ENCODE measurements around the gene CCL8.
A peak's percentile ranks its signal among the peaks of the same experiment; 100 is the strongest.
"Not testable (repeated sequence)": the region's sequence is repeated elsewhere in the genome, so short reads cannot be mapped to it uniquely, and the experiment has no call there.

The CCL8 gene

DNA sequence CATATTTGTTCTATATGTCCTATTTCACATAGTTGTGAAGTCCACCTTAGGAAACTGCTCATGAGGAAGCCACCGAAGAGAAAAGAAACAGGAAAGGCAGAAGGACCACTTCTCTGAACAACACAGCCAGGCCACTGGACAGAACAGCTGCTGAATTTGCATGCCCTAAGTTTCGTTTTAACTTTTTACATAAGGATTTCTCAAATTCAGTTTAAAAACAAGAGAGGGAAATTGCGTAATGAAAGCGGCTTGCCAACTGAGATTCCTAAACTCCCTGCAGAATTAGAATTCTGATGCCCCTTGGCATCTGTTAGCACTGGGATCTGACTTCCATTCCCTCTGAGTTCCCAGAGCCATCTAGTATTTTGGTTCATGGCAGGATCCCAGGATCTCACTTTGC is 5.0 kb upstream of the CCL8 start:
- peak; percentile 18 for DNase-seq (ENCODE audit: low spot score)

DNA sequence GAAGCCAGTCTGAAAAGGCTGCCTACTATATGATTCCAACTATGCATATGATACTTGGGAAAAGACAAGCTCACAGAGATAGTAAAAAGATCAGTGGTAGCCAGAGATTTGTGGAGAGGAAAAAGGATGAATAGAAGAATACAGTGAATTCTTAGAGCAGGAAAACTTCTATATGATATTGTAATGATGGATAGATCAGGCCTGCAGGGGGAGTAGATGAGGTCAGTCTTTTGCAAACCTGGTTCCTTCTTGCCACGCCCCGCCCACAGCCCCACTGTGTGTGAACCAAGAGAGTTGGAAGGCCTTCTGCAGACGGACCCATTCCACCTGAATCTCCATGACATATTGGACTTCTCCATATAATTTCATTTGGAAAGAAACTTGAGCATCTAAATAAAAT is 761 bp upstream of the CCL8 start:
- no peak for DNase-seq (ENCODE audit: low spot score)

DNA sequence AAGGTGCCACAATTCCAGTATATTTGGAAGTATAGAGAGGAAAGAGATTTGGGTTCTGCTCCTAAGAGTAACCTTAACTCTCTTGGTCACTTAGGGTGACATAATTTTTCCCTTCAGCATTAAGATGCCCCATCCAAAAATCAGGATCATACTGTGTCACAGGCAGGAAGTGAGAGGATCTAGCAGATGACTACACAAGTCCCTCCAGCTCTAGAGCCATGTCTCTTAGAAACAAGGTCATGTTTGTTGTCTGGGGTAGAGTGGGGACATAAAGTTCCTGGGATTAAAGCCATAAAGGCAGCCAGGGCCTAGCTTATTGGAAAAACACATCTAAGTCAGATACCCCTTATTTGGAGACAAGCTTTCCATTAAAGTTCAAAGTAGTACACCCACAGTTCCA is 2.7 kb downstream of the CCL8 start:
- DNase-seq (ENCODE audit: low spot score): no peak

DNA sequence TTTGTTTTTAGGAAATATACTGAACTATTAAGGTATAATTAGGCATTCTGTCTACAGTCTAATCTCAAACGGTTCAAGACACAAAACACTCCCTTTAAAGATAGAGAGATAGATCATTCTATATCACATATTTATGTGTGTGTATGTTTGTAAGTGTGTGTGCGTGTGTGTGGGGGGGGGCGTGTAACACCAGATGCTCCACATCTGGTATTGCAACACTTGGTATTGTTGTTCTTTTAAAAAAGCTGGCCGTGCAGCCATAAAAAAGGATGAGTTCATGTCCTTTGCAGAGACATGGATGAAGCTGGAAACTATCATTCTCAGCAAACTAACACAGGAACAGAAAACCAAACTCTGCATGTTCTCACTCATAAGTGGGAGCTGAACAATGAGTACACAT is 8.3 kb downstream of the CCL8 start:
- not testable (repeated sequence) for DNase-seq (ENCODE audit: low spot score)

DNA sequence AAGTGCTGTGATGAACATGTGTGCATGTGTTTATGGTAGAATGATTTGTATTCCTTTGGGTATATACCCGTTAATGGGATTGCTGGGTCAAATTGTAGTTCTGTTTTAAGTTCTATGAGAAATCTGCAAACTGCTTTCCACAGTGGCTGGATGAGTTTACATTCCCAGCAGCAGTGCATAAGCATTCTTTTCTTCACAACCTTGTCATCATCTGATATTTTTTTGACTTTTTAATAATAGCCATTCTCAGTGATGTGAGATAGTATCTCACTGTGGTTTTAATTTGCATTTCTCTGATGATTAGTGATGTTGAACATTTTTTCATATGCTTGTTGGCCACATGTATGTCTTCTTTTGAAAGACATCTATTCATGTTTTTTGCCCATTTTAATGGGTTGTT is 18.5 kb downstream of the CCL8 start:
- DNase-seq (ENCODE audit: low spot score): no peak

DNA sequence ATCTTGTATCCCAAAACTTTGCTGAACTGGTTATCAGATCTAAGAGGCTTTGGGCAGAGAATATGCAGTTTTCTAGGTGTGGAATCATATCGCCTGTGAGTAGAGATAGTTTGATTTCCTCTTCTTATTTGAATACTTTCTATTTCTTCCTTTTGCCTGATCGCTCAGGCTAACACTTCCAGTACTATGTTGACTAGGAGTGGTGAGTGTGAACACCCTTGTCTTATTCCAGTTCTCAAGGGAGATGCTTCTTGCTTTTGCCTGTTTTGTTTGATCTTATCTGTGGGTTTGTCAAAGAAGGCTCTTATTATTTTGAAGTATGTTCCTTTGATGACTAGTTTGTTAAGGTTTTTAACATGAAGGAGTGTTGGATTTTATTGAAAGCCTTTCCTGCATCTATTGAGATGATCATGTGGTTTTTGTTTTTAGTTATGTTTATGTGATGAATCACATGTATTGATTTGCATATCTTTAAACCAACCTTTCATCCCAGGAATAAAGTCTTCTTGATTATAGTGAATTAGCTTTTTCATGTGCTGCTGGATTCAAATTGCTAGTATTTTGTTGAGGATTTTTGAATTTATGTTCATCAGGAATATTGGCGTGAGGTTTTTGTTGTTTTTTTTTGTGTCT is 20.0 kb downstream of the CCL8 start:
- no peak for DNase-seq (ENCODE audit: low spot score)

DNA sequence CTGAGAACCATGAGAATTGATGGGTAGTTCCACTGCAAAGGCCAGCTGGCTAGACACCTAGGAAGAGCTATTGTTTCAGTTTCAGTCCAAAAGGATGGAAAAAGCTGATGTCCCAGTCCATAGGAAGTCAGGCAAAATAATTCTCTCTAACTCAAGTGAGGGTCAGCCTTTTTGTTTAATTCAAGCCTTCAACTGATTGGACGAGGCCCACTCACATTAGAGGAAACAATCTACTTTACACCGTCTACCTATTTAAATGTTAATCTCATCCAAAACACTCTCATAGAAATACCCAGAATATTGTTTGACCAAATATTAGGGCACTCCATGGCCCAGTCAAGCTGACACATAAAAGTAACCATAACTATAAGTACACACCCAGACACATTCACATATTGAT is 22.7 kb downstream of the CCL8 start:
- no peak for DNase-seq (ENCODE audit: low spot score)

DNA sequence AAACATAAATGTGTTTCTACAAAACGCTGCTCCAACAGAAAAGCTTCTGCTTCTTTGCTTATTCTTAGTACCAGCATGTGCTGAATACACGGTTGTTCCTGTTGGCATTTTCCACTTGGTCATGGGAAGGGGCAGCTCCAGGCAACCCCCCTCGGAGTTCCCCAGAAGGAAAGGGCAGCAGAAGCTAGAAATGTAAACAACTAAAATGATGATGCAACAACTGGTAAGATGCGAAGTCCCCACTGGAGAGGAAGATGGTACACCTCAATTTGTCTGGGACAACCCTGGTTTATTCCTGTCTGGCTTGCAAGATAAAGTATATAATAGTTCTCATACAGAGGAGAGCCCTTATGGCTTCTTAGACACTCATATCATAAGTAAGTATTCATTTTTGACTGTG is 27.8 kb downstream of the CCL8 start:
- DNase-seq (ENCODE audit: low spot score): no peak

DNA sequence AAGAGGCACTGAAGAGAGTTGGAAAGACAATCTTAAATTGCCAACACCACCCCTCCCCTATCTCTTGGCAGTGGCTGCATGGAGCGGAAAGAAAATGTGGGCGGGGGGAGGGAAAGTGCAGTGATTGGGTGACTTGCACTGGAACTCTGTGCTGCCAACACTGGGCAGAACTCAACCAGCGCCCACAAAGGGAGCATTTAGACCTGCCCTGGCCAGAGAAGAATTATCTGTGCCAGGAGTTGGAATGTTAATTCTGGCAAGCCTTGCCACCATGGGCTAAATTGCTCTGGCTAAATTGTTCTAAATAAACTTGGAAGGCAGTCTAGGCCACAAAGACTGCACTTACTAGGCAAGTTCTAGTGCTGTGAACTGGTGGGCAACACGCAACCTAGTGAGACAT is 30.5 kb downstream of the CCL8 start:
- DNase-seq (ENCODE audit: low spot score): no peak

DNA sequence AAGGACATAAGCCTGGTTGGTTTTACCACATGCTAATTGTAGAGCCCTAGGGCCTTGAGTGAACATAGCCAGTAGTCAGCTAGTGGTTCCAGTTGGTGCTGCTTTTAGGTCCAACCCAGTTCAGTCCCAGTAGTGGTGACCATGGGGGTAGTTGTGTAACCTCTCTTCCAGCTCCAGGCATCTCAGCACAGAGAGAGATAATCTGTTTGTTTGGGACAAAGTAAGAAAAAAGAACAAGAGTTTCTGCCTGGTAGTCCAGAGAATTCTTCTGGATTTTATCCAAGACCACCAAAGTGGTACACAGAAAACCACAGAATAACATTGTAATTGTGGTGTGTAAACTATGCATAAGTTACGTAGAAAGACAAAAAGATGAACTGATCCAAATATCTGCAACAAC is 31.9 kb downstream of the CCL8 start:
- no peak for DNase-seq (ENCODE audit: low spot score)

DNA sequence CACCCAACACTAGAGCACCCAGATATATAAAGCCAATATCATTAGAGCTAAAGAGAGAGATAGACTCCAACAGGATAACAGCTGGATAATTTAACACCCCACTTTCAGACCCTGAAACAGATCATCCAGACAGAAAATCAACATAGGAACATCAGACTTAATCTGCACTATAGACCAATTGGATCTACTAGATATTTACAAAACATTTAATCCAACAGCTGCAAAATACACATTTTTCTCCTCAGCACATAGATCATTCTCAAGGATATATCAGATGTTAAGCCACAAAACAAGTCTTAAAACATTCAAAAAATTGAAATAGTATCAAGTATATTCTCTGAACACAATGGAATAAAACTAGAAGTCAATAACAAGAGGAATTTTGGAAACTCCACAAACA is 33.0 kb downstream of the CCL8 start:
- DNase-seq (ENCODE audit: low spot score): no peak

DNA sequence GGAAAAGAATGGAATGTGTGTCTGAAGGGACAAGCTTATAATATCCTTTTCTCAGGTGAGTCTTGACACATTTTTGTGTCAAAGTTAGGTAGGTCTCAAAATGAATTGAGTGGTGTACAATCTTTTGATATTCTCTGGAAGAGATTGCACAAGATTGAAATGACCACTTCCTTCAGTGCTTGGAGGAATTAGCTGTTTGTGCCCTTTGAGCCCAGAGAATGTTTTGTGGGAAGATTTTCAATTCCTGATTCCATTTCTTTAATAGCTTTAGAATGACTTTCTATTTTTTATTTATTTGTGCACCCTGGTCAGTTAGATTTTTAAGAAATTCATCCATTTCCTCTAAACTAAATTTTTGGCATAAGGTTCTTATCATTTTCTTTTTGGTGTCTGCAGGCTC is 35.4 kb downstream of the CCL8 start:
- no peak for DNase-seq (ENCODE audit: low spot score)

DNA sequence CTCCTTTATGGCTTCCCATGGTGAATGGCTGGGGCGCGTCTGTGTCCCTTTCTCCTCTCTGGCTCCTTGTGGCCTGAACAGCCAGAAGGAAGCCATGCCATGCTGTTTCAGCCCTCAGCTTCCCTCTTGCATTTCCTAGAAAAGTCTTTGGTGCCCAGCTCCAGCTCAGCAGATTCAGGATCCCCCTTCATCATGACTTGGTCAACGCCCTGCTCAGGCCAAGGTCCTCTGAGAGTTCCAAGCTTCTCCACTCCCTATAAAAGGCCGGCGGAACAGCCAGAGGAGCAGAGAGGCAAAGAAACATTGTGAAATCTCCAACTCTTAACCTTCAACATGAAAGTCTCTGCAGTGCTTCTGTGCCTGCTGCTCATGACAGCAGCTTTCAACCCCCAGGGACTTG is 37.0 kb downstream of the CCL8 start, which contains the start of gene CCL13:
Gene CCL13, plus strand, starts transcription at position 287 of the 400 bp plus-strand sequence. Its CDS starts 47 bp downstream, at position 334.
- DNase-seq (ENCODE audit: low spot score): no peak

DNA sequence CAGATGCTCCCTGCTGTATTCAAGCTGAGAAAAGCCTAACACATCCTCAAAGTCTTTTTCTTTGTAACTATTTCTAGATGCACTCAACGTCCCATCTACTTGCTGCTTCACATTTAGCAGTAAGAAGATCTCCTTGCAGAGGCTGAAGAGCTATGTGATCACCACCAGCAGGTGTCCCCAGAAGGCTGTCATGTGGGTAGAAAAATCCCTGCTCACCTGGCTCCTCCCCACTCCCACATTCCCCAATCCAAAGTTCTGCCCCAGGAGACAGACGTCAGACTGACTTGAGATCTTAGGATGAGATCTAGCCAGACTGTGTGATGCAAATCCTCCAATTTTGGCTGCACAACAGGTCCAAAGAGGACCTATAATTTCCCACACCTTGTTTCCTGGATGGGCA is 38.2 kb downstream of the CCL8 start:
- no peak for DNase-seq (ENCODE audit: low spot score)

DNA sequence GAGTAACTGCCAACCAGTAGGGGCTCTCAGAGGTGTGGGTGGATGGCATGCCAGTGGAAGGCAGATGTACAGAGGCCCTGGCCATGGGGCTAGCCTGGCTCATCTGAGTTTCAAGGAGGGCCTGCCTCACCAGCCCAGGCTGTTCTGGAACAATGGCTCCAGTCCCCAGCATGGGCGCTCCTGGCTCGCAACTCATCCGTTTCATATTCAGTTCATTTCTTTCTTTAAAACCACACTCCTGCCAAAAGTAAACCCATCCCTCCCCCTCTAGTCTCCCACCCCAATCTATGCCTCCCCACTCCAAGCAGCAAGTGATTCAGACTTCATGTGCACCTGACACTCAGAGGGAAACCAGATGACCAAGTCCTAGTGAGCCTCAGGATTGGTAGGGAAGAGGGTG is 39.4 kb downstream of the CCL8 start:
- DNase-seq (ENCODE audit: low spot score): no peak

DNA sequence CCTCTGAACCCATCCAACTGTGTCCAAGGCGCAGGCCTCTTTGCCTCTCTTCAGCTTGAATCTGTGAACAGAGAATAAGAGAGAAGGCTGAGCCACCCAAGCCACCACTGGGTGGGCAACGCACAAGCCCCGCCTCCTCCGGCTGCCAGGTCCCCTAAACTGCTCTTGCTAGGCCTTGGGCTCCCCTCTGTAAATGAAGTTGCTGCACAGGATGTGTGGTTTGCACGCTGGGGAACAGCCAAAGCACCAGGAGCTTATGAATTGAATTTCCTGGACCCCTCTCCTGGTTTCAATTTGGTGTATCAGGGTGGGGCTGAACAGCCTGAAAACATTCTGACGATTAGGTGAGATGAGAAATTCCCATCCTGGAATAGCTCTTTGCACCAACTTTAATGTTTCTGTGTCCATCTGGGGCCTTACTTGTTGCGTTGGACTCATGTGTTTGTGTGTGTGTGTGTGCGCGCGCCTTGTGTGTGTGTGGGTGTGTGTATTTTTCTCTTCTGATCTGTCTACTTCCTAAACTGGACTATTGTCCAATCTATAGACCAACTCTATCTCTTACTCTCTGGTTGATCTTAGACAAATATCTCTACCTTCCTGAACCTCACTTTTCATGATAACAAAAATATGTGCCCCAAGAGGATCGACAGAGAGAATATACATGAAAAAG is 41.5 kb downstream of the CCL8 start:
- DNase-seq (ENCODE audit: low spot score): no peak

DNA sequence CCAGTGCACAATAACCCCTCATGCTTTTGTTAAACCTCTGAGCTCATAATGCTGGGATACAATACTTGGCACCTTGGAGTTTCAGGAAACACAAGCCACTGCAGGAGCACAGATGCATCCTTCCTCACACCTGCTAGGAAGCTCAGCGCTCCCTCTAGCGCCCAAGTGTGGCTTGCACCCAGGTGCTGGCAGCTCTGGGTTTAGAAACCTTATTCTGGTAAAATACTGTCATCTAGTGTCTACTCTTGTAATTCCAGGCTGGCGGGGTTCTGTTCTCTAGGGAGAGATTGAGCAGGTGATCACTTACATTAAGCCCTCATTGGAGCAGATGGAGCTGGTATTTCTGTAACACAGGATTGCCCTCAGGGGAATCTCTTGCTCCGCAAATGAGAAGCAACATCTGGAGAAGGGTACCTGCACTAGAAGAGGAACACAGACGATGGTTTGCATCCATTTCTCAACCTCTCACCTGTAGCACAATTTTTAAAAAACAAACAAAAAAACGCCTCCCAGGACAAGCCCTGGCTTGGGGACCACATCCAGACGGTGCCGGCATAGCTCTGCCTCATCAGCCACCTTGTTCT is 42.3 kb downstream of the CCL8 start:
- peak; percentile 80 for DNase-seq (ENCODE audit: low spot score)

DNA sequence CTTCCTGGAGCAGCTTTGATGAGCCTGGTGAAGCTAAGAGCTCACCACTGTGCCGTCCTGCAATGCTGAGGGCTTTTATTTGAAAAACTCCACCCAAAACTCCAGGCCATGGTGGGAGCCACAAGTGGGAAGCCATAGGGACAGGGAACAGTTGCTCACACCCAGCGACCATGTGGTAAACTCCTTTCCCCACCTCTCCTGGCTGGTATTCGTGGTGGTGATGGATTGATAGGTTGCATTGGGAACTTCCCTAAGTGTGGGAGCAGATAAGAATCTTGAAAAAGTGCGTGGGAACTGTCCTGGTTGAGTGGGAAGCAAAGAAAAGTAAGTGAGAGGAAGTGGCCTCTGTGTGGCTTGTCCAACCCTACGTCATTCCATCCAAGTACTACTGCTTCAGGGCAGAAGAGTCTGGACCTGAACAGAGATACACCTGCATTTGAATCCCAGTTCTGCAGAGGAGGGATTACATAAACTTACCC is 44.0 kb downstream of the CCL8 start, which contains the start of gene CCL1:
Gene CCL1, minus strand, starts transcription at position 51 of the 479 bp plus-strand sequence. CDS start 72 bp downstream, outside the sequence.
- DNase-seq (ENCODE audit: low spot score): no peak

DNA sequence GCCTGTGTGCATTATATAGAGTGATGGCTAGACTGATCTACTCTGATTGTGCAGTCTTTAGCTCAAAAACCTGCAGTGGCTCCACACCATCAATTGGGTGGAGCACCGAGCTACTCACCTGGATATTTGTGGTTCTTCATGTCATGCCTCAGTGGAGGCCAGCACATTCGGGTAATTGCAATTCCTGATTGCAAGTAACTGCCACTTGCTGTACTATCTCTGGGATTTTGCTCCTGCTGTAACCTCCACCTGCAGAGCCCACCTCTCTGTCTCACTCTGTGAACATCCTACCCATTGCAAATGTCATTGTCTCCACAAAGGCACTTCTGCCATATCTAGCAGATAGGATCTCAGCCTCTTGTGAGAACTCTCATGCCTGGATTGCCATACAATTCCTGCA is 45.5 kb downstream of the CCL8 start:
- DNase-seq (ENCODE audit: low spot score): no peak

DNA sequence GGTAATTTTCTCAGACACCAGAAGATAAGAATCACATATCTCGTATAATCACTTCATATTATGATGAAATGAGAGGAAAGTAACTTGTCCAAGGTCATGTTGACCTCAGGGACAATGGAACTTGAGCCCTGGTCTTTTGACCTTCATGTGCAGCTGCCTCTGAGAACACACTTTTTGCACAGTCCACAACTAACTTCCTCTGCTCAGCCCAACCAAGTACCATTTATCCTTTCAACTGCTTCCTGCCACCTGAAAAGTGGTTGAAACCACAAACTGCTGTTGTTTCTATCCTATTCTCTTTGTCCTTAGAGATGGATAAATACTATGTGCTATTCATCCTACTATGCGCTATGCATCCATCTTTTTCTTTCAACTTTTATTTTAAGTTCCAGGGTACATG is 46.1 kb downstream of the CCL8 start:
- DNase-seq (ENCODE audit: low spot score): no peak

DNA sequence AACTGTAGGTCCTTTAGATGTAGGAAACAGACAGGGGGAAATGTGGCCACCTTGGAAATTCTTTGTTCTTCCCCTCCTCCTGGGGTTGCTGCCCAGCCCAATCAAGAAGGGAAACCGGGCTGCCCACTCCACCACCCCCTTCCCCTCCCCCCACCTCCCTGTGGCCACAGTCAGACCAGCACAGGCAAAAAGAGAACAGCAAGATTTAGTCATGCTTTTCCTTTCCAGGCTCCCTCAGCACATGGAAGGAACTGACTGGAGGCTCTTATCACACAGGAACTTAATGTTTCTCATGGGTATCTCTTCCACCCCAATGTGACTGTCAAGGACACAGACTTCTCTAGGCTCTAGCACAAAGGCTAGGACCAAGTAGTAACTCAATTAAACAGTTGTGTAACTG is 46.8 kb downstream of the CCL8 start:
- peak; percentile 47 for DNase-seq (ENCODE audit: low spot score)

DNA sequence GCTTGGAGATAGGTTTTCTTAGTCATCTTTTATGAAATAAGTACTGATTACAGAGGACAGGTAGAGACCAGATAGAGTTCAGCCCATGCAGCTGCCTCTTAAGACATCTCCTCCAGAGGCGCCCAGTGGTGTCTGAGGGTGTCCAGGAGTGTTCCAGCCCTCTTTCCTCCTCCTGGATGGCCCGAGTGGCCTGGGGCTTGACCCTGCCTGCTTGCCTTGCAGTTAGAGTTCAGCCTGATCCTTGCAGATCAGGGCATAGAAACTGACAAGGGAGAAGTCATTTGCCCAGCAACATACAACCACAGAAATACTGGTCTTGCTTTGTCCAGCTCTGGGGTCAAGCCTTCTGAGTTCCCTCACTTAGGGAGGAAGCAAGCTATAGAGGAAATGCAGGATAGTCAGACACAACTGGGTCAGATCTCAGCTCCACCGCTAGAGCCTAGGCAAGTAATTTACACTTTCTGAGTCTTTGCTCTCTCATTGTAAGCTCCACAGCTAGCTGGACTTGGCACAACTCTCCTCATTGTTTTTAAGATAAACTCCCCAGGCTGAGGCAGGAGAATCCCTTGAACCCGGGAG is 47.4 kb downstream of the CCL8 start:
- DNase-seq (ENCODE audit: low spot score): no peak

Data from pons (tissue), 1 donor.